CD4-positive, alpha-beta T cell treated with Interleukin-12 subunit alpha and Interleukin-12 subunit beta, for 1 hour (primary cell): ENCODE data around the gene SAMD9.
"Not testable (repeated sequence)": the region's sequence is repeated elsewhere in the genome, so short reads cannot be mapped to it uniquely, and the experiment has no call there.

Source experiments
- DNase-seq: peaks from one replicate; pipeline ENCODE4 v3.0.0-alpha.2; 2020

SAMD9 gene

GRCh38 chr7:93117852-93118530 lies at the start of gene SAMD9:
Gene SAMD9 (minus strand): TSS chr7:93117979. CDS start chr7:93106097, 11,882 bp downstream.
- peak; percentile 83 for DNase-seq

DNA sequence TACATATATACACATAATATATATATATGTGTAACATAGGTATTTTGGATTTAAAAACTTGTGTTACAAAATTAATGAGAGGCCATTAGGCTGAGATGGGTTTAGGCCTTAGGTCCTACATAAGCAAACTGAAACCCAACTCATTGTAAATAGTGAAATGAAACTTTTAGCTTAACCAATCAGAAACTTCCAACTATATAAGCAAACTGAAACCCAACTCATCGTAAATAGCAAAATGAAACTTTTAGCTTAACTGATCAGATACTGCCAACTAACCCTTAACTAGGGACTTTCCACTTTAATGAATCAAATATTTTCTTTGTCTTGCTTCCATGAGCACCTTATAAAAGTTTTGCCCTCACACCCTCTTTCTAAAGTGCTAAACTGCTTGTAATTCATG lies 47.7 kb upstream of the SAMD9 start:
- DNase-seq: peak; percentile 46

DNA sequence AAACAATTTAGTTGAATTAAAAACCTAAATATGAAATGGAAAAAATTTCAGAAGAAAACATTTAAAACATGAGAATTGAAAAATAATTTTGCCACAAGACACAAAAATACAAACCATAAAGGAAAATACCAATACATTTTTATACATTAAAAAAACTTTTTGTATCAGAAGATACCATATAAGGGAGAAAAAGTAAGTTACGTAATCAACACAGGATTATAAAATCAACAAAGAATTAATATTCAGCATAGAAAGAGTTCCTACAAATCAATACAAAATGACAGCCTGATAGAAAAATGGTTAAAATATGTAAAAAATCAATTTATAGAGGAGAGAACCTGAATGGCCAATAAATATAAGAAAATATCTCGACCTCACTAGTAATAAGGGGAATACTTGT lies 47.0 kb upstream of the SAMD9 start:
- no peak for DNase-seq

DNA sequence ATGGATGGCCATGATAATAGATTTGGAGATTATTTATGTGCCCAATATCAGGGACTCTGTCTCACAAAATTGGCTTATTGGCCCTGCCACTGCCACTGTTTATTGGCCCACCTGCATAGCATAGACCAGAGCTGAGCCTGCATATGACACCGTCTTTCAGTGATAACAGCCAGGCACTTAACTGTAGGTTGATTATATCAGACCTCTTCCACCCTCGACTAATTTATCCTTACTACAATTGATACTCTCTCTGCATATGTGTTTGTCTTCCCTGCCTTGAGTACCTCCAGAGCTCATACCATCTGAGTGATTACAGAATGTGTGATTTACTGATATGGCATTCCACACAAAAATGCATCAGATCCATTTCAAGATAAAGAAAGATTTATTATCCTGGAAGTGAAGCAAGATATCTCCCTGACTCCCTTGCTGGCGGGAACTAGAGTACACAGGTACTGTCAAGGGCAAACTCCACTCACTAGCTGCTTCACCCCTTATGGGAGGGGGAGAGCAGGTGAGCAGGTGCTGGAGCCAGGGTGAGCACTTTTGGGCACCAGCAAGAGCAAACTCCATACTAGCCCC lies 43.5 kb upstream of the SAMD9 start:
- no peak for DNase-seq

GRCh38 chr7:93160410-93160809 lies 42.6 kb upstream of the SAMD9 start:
- DNase-seq: no peak

GRCh38 chr7:93159490-93159889 lies 41.7 kb upstream of the SAMD9 start:
- DNase-seq: no peak

GRCh38 chr7:93156884-93157283 lies 39.1 kb upstream of the SAMD9 start:
- no peak for DNase-seq

GRCh38 chr7:93150200-93150835 lies 32.5 kb upstream of the SAMD9 start:
- no peak for DNase-seq

DNA sequence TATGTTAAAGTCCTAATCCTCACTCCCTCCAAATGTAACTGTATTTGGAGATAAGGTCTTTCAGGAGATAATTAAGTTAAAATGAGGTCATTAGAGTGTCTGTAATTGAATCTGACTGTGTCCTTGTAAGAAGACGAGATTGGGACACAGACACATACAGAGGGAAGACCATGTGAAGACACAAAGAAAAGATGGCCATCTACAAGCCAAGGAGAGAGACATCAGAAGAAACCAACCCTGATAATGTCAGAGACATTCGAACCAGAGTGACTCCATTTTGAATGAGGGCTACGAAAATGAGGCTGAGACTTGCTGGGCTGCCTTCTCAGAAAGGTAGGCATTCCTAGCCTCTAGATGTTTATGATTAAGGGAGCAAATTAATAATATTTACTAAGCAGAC lies 30.9 kb upstream of the SAMD9 start:
- DNase-seq: no peak

GRCh38 chr7:93148144-93148543 lies 30.4 kb upstream of the SAMD9 start, which contains the start of gene SAMD9L:
Gene SAMD9L (minus strand): TSS chr7:93148385. CDS start chr7:93135971, 12,414 bp downstream.
- peak; percentile 32 for DNase-seq

DNA sequence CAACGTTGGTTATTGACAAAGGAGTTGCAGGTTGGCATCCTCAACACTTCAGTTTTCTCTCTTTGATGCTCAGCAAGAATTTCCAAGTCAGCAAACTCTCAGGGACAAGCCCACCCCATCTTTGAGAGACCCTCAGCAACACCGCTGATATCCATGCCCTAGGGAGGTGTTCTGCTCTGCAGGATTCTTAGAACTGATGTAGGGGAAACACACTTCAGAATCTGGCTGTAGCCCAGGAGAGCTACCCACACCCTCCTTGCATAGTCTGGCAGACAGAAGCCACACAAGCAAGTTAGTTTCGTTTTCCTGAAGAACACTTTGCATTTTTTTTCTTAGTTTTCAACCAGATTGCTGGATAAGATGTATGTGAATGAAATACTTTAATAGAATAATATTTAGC lies 29.6 kb upstream of the SAMD9 start:
- DNase-seq: peak; percentile 54

- DNase-seq: no peak
These were observed 28.8 kb upstream of the SAMD9 start for GRCh38 chr7:93146472-93147141.

DNA sequence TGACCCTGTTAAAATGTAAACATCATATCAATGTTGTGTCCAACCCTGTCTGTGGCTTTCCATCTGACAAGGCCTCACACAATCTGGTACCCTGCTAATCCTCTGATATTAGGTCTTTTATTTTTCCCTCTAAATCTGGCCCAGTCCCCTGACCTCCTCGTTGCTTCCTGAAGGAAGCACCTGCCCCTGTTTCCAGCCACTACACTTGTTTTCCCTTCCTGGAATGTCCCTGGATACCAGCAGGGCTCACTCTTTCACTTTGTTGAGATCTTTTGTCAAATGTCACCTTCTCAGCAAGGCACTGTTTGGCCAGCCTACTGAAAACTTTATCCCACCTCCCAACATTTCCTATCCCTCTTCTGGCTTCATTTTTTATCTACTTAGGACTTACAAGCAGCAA lies 28.3 kb upstream of the SAMD9 start:
- no peak for DNase-seq

DNA sequence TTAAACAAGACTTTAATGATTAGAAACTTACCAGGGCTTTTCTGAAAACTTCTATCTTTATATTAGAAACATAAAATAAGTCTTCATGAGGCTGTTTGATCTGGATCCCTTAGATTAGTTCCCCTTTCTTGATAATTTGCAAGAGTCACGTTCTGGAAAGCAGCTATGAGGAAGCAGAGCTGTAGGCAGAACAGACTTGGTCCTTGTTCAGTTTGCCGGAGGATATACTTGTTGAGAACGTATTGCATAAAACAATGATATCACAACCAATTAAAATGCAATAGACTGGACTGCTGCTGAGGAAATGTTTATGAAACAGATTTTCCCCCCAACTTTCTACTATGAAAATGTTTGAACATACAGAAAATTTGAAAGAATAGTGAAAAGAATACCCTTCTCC lies 27.6 kb upstream of the SAMD9 start:
- DNase-seq: no peak

- DNase-seq: no peak
These were observed 24.3 kb upstream of the SAMD9 start for GRCh38 chr7:93142127-93142526.

- DNase-seq: no peak
These were observed 22.9 kb upstream of the SAMD9 start for GRCh38 chr7:93140582-93141191.

DNA sequence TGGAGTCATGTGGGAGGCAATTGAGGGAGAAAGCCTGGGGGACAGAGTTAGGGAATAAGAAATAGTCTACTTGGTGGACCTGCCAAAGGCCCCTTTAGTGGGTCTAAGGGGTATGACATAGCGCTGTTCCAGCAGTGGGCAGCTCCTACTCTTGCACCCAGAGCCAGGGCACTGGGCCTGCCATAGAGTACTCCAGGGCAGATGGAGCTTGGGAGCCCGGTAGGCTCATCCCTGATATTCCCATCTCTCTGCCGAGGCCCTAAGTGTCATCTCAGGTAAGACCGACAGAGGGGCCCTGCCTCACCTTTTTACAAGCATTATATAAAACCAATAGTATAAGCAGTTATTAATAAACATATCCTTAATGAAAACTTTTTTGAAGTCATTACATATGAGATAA lies 20.8 kb upstream of the SAMD9 start:
- no peak for DNase-seq

DNA sequence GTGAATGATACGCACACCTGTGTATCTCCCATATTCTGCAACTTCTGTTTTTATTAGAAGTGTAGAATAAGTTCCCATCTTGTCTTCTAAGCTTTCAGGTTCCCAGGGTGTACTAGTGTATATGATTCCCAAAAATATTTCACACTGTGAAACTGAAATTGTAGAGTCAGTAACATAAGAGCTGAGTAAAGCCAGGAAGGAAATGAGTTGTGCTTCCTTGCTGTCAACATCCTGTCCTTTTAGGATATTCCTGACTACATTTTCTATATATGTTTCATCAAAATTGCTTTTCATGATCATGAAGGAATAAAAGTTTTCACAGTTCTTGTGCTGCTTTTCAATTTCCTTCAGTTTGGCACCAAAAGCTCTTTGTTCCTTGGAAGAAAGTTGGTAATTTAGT lies 15.2 kb upstream of the SAMD9 start:
- no peak for DNase-seq

DNA sequence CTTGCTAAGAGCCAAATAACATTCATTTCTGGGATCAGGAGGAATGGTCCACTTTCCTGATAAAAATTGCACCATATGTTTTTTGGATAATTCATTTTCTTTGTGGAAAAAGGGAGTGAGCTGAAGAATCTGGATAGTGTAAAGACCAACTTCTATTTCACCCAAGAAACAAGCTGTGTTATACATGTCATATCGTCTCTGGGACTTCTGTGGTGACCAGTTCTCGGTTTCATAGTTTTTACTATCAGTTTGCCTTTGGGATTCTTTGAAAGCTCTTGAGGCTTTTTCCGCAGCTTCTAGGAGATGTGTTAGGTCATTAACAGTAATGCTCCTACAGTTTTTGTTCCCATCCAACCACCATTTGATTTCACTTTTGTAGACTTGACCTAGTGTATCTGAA lies 14.4 kb upstream of the SAMD9 start:
- DNase-seq: no peak

- DNase-seq: not testable (repeated sequence)
These were observed 9.2 kb upstream of the SAMD9 start for GRCh38 chr7:93126954-93127353.

DNA sequence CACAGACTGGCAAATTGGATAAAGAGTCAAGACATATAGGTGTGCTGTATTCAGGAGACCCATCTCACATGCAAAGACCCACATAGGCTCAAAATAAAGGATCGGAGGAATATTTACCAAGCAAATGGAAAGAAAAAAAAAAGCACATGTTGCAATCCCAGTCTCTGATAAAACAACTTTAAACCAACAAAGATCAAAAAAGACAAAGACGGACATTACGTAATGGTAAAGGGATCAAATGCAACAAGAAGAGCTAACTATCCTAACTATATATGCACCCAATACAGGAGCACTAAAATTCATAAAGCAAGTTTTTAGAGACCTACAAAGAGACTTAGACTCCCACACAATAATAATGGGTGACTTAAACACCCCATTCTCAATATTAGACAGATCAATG lies 5.8 kb upstream of the SAMD9 start:
- DNase-seq: not testable (repeated sequence)

DNA sequence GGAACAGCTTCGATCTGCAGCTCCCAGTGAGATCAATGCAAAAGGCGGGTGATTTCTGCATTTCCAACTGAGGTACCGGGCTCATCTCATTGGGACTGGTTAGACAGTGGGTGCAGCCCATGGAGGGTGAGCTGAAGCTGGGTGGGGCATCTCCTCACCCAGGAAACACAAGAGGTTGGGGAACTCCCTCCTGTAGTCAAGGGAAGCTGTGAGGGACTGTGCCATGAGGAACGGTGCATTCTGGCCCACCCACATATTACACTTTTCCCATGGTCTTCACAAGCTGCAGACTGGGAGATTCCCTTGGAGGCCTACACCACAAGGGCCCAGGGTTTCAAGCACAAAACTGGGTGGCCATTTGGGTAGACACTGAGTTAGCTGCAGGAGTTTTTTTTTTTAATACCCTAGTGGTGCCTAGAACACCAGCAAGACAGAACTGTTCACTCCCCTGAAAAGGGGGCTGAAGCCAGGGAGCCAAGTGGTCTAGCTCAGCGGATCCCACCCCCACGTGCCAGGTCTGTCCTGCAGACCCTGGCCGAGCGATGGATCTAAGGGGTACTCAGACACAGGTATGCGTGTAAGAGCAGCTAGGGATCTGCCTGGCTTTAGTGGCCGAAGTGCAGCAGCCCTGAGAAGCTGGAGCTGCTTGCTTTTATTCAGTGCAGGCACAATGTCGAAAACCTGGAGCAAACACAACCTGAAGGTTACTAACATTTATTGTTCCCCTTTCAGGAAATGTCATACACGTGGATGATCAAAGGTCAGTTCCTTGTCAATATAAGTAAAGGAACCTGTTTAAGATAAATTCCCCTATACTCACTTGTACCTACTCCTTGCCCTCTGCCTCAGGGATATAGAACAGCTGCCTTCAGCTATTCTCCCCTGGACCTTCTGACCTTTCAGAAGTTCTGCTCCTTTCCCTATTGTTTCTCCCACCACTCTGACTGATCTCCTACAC lies 3.1 kb upstream of the SAMD9 start:
- DNase-seq: no peak
